ENCODE measurements around the gene SH3BGRL3. TPM values are rescaled to one million over a fixed set of nuclear protein-coding genes. Genes with fewer than 3 reads are reported as not detected.

SH3BGRL3 gene
- total RNA-seq, 4 donors from 2014 or later: 10.3 to 16.9 (median 13.1) TPM

- Histone ChIP-seq H3K9me3 (no peaks in the 10 kb centered on the region), H3K27ac (no peak overlapping the region), H3K36me3 (no peaks in the 10 kb centered on the region), H3K4me1 (peaks cover 0 to 3% of the 10 kb centered on the region in 2 donors), H3K27me3 (no peaks in the 10 kb centered on the region), H3K4me3 (no peak overlapping the region)
- no peak for ATAC-seq
- DNase-seq: no peak
- TF ChIP-seq POLR2A (IDR thresholded peaks at IDR 0.05) (no peak), CTCF (IDR thresholded peaks at IDR 0.05 in 4 of 5, conservative IDR thresholded peaks at IDR 0.05 in 1 of 5) (no peak)
- in situ Hi-C loops (cut with MboI; ENCODE audit: low sequenced_read_pairs in 4 of 4) (no loop called here), intact Hi-C loops (cut with DNase I; ENCODE audit: low total_unique reads) (no loop called here)
Observed at GRCh38 chr1:26295194-26296138, 15.6 kb downstream of the SH3BGRL3 start.

- intact Hi-C loops (cut with DNase I; ENCODE audit: low total_unique reads) (no loop called here), in situ Hi-C loops (cut with MboI; ENCODE audit: low sequenced_read_pairs in 4 of 4) (no loop called here)
- no peak for ATAC-seq
Observed at GRCh38 chr1:26296340-26297056, 16.6 kb downstream of the SH3BGRL3 start.

GRCh38 chr1:26297057-26297790, 17.3 kb downstream of the SH3BGRL3 start:
- no peak for ATAC-seq
- no peaks in the 10 kb centered on the region for H3K4me1 ChIP-seq
- TF ChIP-seq POLR2A (IDR thresholded peaks at IDR 0.05) (no peak), CTCF (IDR thresholded peaks at IDR 0.05 in 4 of 5, conservative IDR thresholded peaks at IDR 0.05 in 1 of 5) (no peak)
- H3K27me3 ChIP-seq: no peaks in the 10 kb centered on the region
- H3K27ac ChIP-seq: no peak overlapping the region
- no peak for DNase-seq
- no peak overlapping the region for H3K4me3 ChIP-seq
- in situ Hi-C loops (cut with MboI; ENCODE audit: low sequenced_read_pairs in 4 of 4) (no loop called here), intact Hi-C loops (cut with DNase I; ENCODE audit: low total_unique reads) (no loop called here)
- H3K36me3 ChIP-seq: no peaks in the 10 kb centered on the region
- no peaks in the 10 kb centered on the region for H3K9me3 ChIP-seq

More at GRCh38 chr1:26296340-26297056, 16.6 kb downstream of the SH3BGRL3 start:
- Histone ChIP-seq H3K9me3 (no peaks in the 10 kb centered on the region), H3K4me1 (no peaks in the 10 kb centered on the region), H3K4me3 (no peak overlapping the region), H3K36me3 (no peaks in the 10 kb centered on the region), H3K27ac (no peak overlapping the region), H3K27me3 (no peaks in the 10 kb centered on the region)
- no peak for DNase-seq
- TF ChIP-seq CTCF (IDR thresholded peaks at IDR 0.05 in 4 of 5, conservative IDR thresholded peaks at IDR 0.05 in 1 of 5): no peak
- TF ChIP-seq POLR2A (IDR thresholded peaks at IDR 0.05): no peak

- no peak for DNase-seq
- intact Hi-C loops (cut with DNase I; ENCODE audit: low total_unique reads) (no loop called here), in situ Hi-C loops (cut with MboI; ENCODE audit: low sequenced_read_pairs in 4 of 4) (no loop called here)
- H3K27me3 ChIP-seq: no peaks in the 10 kb centered on the region
- no peaks in the 10 kb centered on the region for H3K4me1 ChIP-seq
- no peaks in the 10 kb centered on the region for H3K9me3 ChIP-seq
- TF ChIP-seq CTCF (IDR thresholded peaks at IDR 0.05 in 4 of 5, conservative IDR thresholded peaks at IDR 0.05 in 1 of 5): no peak
- no peak for TF ChIP-seq POLR2A (IDR thresholded peaks at IDR 0.05)
- H3K36me3 ChIP-seq: no peaks in the 10 kb centered on the region
- no peak overlapping the region for H3K4me3 ChIP-seq
- H3K27ac ChIP-seq: no peak overlapping the region
- ATAC-seq: no peak
Observed at GRCh38 chr1:26297791-26298124, 17.9 kb downstream of the SH3BGRL3 start.

Measured in gastrocnemius medialis (tissue), 4 donors.